Peyer's patch (tissue), 4 donors: ENCODE results near the gene CDC26. TPM values are rescaled to one million over a fixed set of nuclear protein-coding genes. Genes with fewer than 3 reads are reported as not detected.
"Not testable (repeated sequence)": the region's sequence is repeated elsewhere in the genome, so short reads cannot be mapped to it uniquely, and the experiment has no call there.

Experiments used
- DNase-seq, 3 donors: peaks; one replicate each; pipeline ENCODE4 v3.0.0-alpha.2; 2017 to 2019
- H3K27ac ChIP-seq, 4 donors: fragments of 200-600 bp; sonication (generic); one replicate each; pipeline ENCODE4 v1.5.1; 2016 to 2019
- H3K27me3 ChIP-seq, 2 donors: fragments of 200-600 bp; sonication (generic); one replicate each; pipeline ENCODE4 v1.5.1; 2019
- H3K36me3 ChIP-seq, 3 donors: fragments of 200-600 bp; sonication (generic); one replicate each; pipeline ENCODE4 v1.5.1; 2016 to 2019
- H3K4me1 ChIP-seq, 4 donors: fragments of 200-600 bp; sonication (generic); one replicate each; pipeline ENCODE4 v1.5.1; 2016 to 2019
- H3K4me3 ChIP-seq, 4 donors: fragments of 200-600 bp; sonication (generic); 1 replicate in 3 of 4; 2 replicates in 1 of 4; pipeline ENCODE4 v1.5.1; 2016 to 2019; ENCODE audit warnings: mild to moderate bottlenecking in 1 of 4
- H3K9me3 ChIP-seq, 4 donors: fragments of 200-600 bp; sonication (generic); one replicate each; pipeline ENCODE4 v1.5.1; 2016 to 2019; ENCODE audit warnings: mild to moderate bottlenecking in 1 of 4
- POLR2A ChIP-seq, 2 donors: fragments of 450-650 bp; IDR thresholded peaks; one replicate each; pipeline ENCODE4 v1.5.1; 2017; ENCODE audit warnings: antibody characterized with exemption in 2 of 2, mild to moderate bottlenecking in 2 of 2, moderate library complexity in 2 of 2
- total RNA-seq, 4 donors: library from RNA; depleted of rRNA; stranded (reverse); fragments of >200 nt; gene quantifications; one replicate each; pipeline ENCODE4 v1.1.0, GENCODE V29; 2016
- TF ChIP-seq, protein P1 (sequence below), 6 experiments: fragments of 450-650 bp in 4 of 6; fragments of 200-600 bp in 2 of 6; sonication (generic) in 1 of 6; IDR thresholded peaks; one replicate each; pipeline ENCODE4 v1.5.1; 2017 to 2019; ENCODE audit warnings: antibody characterized with exemption in 6 of 6, mild to moderate bottlenecking in 3 of 6, moderate library complexity in 1 of 6

The CDC26 gene
- total RNA-seq, 4 donors from 2014 or later = 13.6 to 28.4 (median 25.0) TPM

DNA sequence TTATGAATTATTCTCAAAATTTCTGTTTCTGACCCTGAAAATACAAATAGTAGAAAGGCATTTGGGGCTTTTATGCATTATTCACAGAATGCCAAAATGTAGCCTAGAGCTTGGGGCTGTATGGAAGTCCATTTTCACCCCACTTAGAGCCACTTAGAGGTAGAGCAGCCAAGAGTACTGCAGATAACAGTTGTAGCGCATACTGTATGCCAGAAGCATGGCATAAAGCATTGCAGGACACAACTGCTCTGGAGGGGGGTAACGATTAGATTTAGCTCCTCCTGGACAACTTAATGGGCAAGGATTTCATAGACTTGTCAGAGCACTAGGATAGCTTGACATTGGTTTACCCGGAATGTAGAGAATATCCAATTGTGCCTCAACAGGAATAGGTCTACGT lies 38.3 kb downstream of the CDC26 start:
- TF ChIP-seq, protein P1, sequence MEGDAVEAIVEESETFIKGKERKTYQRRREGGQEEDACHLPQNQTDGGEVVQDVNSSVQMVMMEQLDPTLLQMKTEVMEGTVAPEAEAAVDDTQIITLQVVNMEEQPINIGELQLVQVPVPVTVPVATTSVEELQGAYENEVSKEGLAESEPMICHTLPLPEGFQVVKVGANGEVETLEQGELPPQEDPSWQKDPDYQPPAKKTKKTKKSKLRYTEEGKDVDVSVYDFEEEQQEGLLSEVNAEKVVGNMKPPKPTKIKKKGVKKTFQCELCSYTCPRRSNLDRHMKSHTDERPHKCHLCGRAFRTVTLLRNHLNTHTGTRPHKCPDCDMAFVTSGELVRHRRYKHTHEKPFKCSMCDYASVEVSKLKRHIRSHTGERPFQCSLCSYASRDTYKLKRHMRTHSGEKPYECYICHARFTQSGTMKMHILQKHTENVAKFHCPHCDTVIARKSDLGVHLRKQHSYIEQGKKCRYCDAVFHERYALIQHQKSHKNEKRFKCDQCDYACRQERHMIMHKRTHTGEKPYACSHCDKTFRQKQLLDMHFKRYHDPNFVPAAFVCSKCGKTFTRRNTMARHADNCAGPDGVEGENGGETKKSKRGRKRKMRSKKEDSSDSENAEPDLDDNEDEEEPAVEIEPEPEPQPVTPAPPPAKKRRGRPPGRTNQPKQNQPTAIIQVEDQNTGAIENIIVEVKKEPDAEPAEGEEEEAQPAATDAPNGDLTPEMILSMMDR (IDR thresholded peaks at IDR 0.05) = no peak
- no peak for DNase-seq
- H3K36me3 ChIP-seq = no peaks in the 10 kb centered on the region
- H3K9me3 ChIP-seq = no peaks in the 10 kb centered on the region
- H3K27me3 ChIP-seq = no peaks in the 10 kb centered on the region
- H3K4me3 ChIP-seq = no peak overlapping the region
- H3K27ac ChIP-seq = no peak overlapping the region
- no peaks in the 10 kb centered on the region for H3K4me1 ChIP-seq

DNA sequence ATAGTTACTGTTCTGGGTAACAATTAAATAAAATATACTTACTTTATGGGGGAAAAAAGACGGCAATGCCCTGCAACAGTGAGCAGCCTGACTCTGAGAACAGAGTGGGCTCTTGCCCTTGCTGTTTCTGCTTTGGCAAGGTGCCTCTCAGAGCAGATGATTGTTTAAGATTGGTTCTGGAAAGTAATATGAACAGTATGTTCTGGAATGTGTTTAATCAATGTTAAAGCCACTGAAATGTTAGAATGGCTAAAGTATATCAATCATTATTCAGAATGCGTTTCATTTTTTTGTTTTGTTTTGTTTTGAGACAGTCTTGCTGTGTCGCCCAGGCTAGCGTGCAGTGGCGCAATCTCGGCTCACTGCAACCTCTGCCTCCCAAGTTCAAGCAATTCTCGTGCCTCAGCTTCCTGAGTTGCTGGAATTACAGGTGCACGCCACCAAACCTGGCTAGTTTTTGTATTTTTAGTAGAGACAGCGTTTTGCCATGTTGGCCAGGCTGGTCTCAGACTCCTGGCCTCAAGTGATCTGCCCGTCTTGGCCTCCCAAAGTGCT lies 39.6 kb downstream of the CDC26 start:
- H3K27ac ChIP-seq, H3K36me3 ChIP-seq, DNase-seq, H3K4me1 ChIP-seq, H3K4me3 ChIP-seq, H3K27me3 ChIP-seq, H3K9me3 ChIP-seq: not testable (repeated sequence)

DNA sequence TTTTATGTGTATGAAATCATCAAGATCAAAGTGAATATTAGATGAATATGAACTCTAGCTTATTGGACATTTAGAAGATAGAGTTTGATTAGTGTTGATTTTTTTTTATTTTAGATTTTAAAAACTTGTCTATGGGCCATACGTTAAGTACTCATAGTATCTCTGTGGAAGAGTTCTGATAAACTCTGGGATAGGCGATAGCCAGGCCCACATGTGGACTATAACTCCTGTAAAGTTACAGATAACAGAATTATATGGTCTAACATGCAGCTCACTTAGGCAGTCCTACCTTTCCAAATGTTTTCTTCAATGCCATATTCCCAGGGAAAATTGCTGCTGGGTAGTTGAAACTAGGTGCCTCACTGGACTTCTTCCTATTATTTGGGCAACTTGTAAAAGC lies 43.7 kb downstream of the CDC26 start:
- DNase-seq = no peak
- Histone ChIP-seq H3K9me3 (no peaks in the 10 kb centered on the region), H3K4me3 (no peak overlapping the region), H3K27me3 (no peaks in the 10 kb centered on the region), H3K4me1 (no peaks in the 10 kb centered on the region), H3K36me3 (no peaks in the 10 kb centered on the region), H3K27ac (no peak overlapping the region)
- no peak for TF ChIP-seq POLR2A (IDR thresholded peaks at IDR 0.05)
- TF ChIP-seq, protein P1 (IDR thresholded peaks at IDR 0.05) = no peak

DNA sequence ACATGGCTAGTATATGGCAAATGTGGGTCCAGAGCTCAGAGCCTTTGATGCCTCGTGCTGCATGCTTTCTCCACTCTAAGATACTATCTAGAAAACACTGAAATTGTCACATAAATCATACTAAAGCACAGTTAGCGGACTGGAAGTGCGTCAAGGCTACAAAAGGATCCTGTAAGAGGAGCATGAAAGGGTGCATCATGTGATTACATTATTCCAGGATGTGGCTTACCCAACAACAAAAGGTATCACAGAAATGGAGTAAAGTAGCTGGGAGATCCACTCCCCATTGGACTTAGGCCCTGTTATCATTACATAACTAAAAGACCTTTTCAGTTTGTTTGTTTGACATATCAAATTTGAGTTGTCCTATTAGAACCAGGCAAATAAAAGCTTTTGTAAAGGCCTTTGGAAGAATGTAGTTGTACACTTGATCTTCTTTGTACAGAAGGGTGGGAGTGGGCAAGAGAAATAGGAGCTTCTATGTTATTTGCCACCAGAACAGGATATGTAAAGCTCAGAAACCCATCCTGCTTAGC lies 47.2 kb downstream of the CDC26 start:
- peaks cover 0 to 7% (median 0%) of the 10 kb centered on the region in 3 donors for H3K36me3 ChIP-seq
- peaks cover 0 to 6% (median 0%) of the 10 kb centered on the region in 4 donors for H3K4me1 ChIP-seq
- DNase-seq = no peak
- H3K27me3 ChIP-seq = no peaks in the 10 kb centered on the region
- no peak overlapping the region for H3K4me3 ChIP-seq
- no peak overlapping the region for H3K27ac ChIP-seq
- H3K9me3 ChIP-seq = no peaks in the 10 kb centered on the region
- TF ChIP-seq POLR2A (IDR thresholded peaks at IDR 0.05) = no peak
- TF ChIP-seq, protein P1 (IDR thresholded peaks at IDR 0.05) = no peak

DNA sequence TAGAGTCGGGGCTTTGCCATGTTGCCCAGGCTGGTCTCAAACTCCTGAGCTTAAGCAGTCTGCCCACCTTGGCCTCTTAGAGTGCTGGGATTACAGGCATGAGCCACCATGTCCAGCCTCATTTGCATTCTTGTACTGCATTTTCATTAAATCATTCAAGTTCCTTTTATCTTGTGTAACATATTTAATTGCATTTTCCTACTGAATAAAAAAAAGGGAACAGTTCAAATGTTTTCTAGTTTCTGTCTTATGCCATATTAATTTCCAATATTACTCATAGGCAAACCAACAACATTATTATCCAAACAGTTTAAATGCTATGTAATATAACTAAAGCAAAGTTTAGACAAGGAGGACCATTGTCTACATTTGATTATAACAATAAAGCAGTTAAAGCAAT lies 47.9 kb downstream of the CDC26 start:
- TF ChIP-seq, protein P1 (IDR thresholded peaks at IDR 0.05) = no peak
- no peak for TF ChIP-seq POLR2A (IDR thresholded peaks at IDR 0.05)
- no peaks in the 10 kb centered on the region for H3K9me3 ChIP-seq
- H3K27me3 ChIP-seq = no peaks in the 10 kb centered on the region
- no peak overlapping the region for H3K4me3 ChIP-seq
- DNase-seq = no peak
- peaks cover 0 to 14% (median 0%) of the 10 kb centered on the region in 4 donors for H3K4me1 ChIP-seq
- H3K27ac ChIP-seq = no peak overlapping the region
- H3K36me3 ChIP-seq = peaks cover 0 to 7% (median 0%) of the 10 kb centered on the region in 3 donors

DNA sequence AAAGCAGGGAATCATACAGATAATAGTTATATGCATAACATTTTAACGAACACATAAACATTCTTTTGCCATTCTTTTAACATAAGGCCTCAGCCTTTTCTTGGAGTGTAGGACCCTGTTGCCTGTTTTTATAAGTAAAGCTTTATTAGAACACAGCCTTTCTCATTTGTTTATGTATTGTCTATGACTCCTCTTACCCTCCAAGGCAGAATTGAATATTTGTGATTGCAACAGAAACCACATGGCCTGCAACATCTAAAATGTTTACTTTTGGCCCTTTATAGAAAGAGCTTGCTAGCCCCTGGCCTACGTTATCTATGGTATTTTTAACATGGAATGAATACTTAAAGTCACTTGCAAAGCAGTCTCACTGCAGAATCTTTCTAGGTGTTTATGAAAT lies 51.4 kb downstream of the CDC26 start:
- H3K36me3 ChIP-seq = peaks cover 0 to 7% (median 0%) of the 10 kb centered on the region in 3 donors
- no peak for DNase-seq
- H3K27ac ChIP-seq = no peak overlapping the region
- peaks cover 0 to 29% (median 10%) of the 10 kb centered on the region in 4 donors for H3K4me1 ChIP-seq
- no peaks in the 10 kb centered on the region for H3K9me3 ChIP-seq
- H3K27me3 ChIP-seq = no peaks in the 10 kb centered on the region
- TF ChIP-seq, protein P1 (IDR thresholded peaks at IDR 0.05) = no peak
- TF ChIP-seq POLR2A (IDR thresholded peaks at IDR 0.05) = no peak
- no peak overlapping the region for H3K4me3 ChIP-seq
